GM12878 (cell line): ENCODE measurements around the gene UNC13B.

Experiments
- ATF3 ChIP-seq: IDR thresholded peaks from 2 replicates; pipeline ENCODE4 v1.6.1; 2011; ENCODE audit warnings: low read depth, mild to moderate bottlenecking, low read length, moderate library complexity, borderline replicate concordance; ENCODE audit errors: extremely low read depth
- CBX5 ChIP-seq: sonication (generic); IDR thresholded peaks from 2 replicates; pipeline ENCODE4 v1.6.1; 2016; ENCODE audit warnings: low read depth, moderate library complexity, mild to moderate bottlenecking, inconsistent platforms
- CTCF ChIP-seq, 3 experiments: IDR thresholded peaks in 2 of 3; conservative IDR thresholded peaks in 1 of 3; 2 replicates each; pipeline ENCODE4 v1.5.1; 2011; ENCODE audit warnings: low read depth in 3 of 3, low read length in 3 of 3, mild to moderate bottlenecking in 3 of 3, control low read depth in 2 of 3, moderate library complexity in 2 of 3, inconsistent platforms in 1 of 3, mixed read lengths in 1 of 3; ENCODE audit not compliant: control insufficient read depth in 2 of 3, insufficient read depth in 1 of 3; ENCODE audit errors: extremely low read depth in 1 of 3
- GABPA ChIP-seq: IDR thresholded peaks from 2 replicates; pipeline ENCODE4 v1.6.1; 2014; ENCODE audit warnings: antibody characterized with exemption, low read depth, mild to moderate bottlenecking, inconsistent platforms
- RAD51 ChIP-seq: fragments of 450-650 bp; IDR thresholded peaks from 2 replicates; pipeline ENCODE4 v1.6.1; 2016; ENCODE audit warnings: moderate library complexity, mild to moderate bottlenecking, inconsistent platforms
- RFX5 ChIP-seq: IDR thresholded peaks from 2 replicates; pipeline ENCODE4 v1.6.1; 2011; ENCODE audit warnings: low read depth, low read length, improper control_type of control experiment
- TAF1 ChIP-seq: IDR thresholded peaks from 2 replicates; pipeline ENCODE4 v1.6.1; 2011; ENCODE audit warnings: mild to moderate bottlenecking, low read depth, low read length, borderline replicate concordance

GRCh38 chr9:35374436-35374835, 212.6 kb downstream of the UNC13B start:
- TF ChIP-seq RFX5 (no peak), CTCF (IDR thresholded peaks at IDR 0.05 in 2 of 3, conservative IDR thresholded peaks at IDR 0.05 in 1 of 3; ENCODE audit: control insufficient read depth in 2 of 3, extremely low read depth in 1 of 3, insufficient read depth in 1 of 3, low read depth in 3 of 3, low read length in 3 of 3) (no peak), TAF1 (no peak), CBX5 (no peak), GABPA (no peak), RAD51 (no peak), ATF3 (no peak)
